IPS-18a (cell line): ENCODE measurements around the gene RMND5A.
"Not testable (repeated sequence)": the region's sequence is repeated elsewhere in the genome, so short reads cannot be mapped to it uniquely, and the experiment has no call there.

ENCODE experiments used
- H3K27ac ChIP-seq: one replicate; pipeline ENCODE4 v1.5.1; 2013; ENCODE audit warnings: low read length
- H3K27me3 ChIP-seq: one replicate; pipeline ENCODE4 v1.6.1; 2013; ENCODE audit warnings: mild to moderate bottlenecking, low read length; ENCODE audit not compliant: control insufficient read depth, insufficient read depth
- H3K36me3 ChIP-seq: one replicate; pipeline ENCODE4 v1.6.1; 2013; ENCODE audit warnings: low read depth, low read length; ENCODE audit not compliant: control insufficient read depth
- H3K4me1 ChIP-seq: one replicate; pipeline ENCODE4 v1.6.1; 2013; ENCODE audit warnings: low read depth, low read length; ENCODE audit not compliant: control insufficient read depth
- H3K4me3 ChIP-seq: one replicate; pipeline ENCODE4 v1.5.1; 2013; ENCODE audit warnings: low read length
- H3K9ac ChIP-seq: one replicate; pipeline ENCODE4 v1.6.1; 2013; ENCODE audit warnings: mild to moderate bottlenecking, low read length, moderate library complexity
- H3K9me3 ChIP-seq: one replicate; pipeline ENCODE4 v1.6.1; 2013; ENCODE audit warnings: low read depth, low read length; ENCODE audit not compliant: control insufficient read depth

Gene RMND5A

GRCh38 chr2:86686905-86687304 lies 33.2 kb upstream of the RMND5A start:
- Histone ChIP-seq H3K36me3 (no peaks in the 10 kb centered on the region), H3K4me3 (no peak overlapping the region), H3K9me3 (no peaks in the 10 kb centered on the region), H3K4me1 (no peaks in the 10 kb centered on the region), H3K27ac (no peak overlapping the region), H3K27me3 (no peaks in the 10 kb centered on the region), H3K9ac (no peak overlapping the region)

DNA sequence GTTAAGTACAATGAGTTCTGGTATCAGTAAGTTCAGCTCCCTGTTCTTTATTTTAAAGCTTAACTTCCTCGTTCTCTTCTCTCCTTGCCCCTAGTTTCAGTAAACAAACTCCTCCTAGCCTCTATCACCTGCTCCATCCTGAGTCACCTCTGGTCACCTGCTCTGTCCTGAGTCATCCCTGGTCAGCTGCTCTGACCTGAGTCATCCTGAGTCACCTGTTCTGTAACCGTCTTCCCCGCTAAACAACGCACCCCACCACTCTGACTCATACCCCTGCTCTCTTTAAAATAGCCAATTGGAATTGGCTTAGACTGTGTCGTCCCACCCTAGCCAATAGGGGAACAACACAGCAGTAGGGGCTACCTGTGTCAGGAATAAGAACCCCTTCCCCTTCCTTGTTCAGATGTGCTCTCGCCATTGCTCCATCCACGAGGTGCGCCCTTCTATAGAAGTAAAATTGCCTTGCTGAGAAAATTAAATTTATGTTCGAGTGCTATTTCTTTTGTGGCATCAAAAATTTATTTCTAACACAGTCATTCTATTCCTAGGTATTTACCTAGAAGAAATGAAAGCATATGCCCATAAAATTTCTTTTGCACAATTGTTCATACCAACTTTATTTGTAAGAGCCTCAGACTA lies 24.9 kb upstream of the RMND5A start:
- no peak overlapping the region for H3K4me3 ChIP-seq
- H3K27ac ChIP-seq, result no peak overlapping the region
- H3K9me3 ChIP-seq, result peaks cover 12% of the 10 kb centered on the region
- H3K4me1 ChIP-seq, result no peaks in the 10 kb centered on the region
- no peak overlapping the region for H3K9ac ChIP-seq
- H3K36me3 ChIP-seq, result no peaks in the 10 kb centered on the region
- no peaks in the 10 kb centered on the region for H3K27me3 ChIP-seq

- no peaks in the 10 kb centered on the region for H3K36me3 ChIP-seq
- no peak overlapping the region for H3K9ac ChIP-seq
- H3K4me1 ChIP-seq, result no peaks in the 10 kb centered on the region
- no peaks in the 10 kb centered on the region for H3K27me3 ChIP-seq
- peaks cover 12% of the 10 kb centered on the region for H3K9me3 ChIP-seq
- H3K4me3 ChIP-seq, result no peak overlapping the region
- no peak overlapping the region for H3K27ac ChIP-seq
Measured at GRCh38 chr2:86697551-86698104, 22.5 kb upstream of the RMND5A start.

- H3K9me3 ChIP-seq, result peaks cover 5% of the 10 kb centered on the region
- H3K27ac ChIP-seq, result no peak overlapping the region
- H3K4me3 ChIP-seq, result no peak overlapping the region
- H3K9ac ChIP-seq, result no peak overlapping the region
- no peaks in the 10 kb centered on the region for H3K4me1 ChIP-seq
- no peaks in the 10 kb centered on the region for H3K27me3 ChIP-seq
- no peaks in the 10 kb centered on the region for H3K36me3 ChIP-seq
Measured at GRCh38 chr2:86700690-86701089, 19.4 kb upstream of the RMND5A start.

- Histone ChIP-seq H3K27me3 (no peaks in the 10 kb centered on the region), H3K4me1 (no peaks in the 10 kb centered on the region), H3K9me3 (no peaks in the 10 kb centered on the region), H3K9ac (no peak overlapping the region), H3K27ac (no peak overlapping the region), H3K4me3 (no peak overlapping the region), H3K36me3 (no peaks in the 10 kb centered on the region)
Measured at GRCh38 chr2:86703704-86704361, 16.3 kb upstream of the RMND5A start.

- H3K27ac ChIP-seq, result no peak overlapping the region
- no peak overlapping the region for H3K4me3 ChIP-seq
Measured at GRCh38 chr2:86704459-86704971, 15.6 kb upstream of the RMND5A start.

DNA sequence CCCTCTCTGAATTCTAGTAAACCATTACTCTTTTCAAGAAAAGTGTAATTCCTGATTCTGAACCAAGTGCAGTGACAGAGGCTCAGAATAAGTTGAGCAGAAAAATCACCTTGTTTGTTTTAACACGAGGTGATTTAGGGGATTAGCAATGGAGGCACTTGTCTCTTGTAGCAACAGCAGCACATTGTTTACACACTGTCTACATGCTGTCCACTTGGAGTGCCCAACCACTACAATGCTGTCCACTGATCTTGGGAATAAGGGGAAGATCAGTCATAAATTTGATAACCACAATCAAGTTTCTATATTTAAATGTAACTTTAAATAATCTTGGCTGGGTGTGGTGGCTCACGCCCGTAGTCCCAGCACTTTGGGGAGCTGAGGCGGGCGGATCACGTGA lies 13.9 kb upstream of the RMND5A start:
- Histone ChIP-seq H3K27me3 (no peaks in the 10 kb centered on the region), H3K9ac (no peak overlapping the region), H3K27ac (no peak overlapping the region), H3K4me1 (no peaks in the 10 kb centered on the region), H3K4me3 (no peak overlapping the region), H3K9me3 (no peaks in the 10 kb centered on the region), H3K36me3 (no peaks in the 10 kb centered on the region)

More at GRCh38 chr2:86704459-86704971, 15.6 kb upstream of the RMND5A start:
- H3K9me3 ChIP-seq, result no peaks in the 10 kb centered on the region
- H3K9ac ChIP-seq, result no peak overlapping the region
- no peaks in the 10 kb centered on the region for H3K27me3 ChIP-seq
- no peaks in the 10 kb centered on the region for H3K36me3 ChIP-seq
- H3K4me1 ChIP-seq, result no peaks in the 10 kb centered on the region

GRCh38 chr2:86706935-86707334 lies 13.2 kb upstream of the RMND5A start:
- H3K36me3 ChIP-seq, result no peaks in the 10 kb centered on the region
- H3K27ac ChIP-seq, result no peak overlapping the region
- H3K9ac ChIP-seq, result no peak overlapping the region
- no peak overlapping the region for H3K4me3 ChIP-seq
- H3K27me3 ChIP-seq, result no peaks in the 10 kb centered on the region
- no peaks in the 10 kb centered on the region for H3K4me1 ChIP-seq
- H3K9me3 ChIP-seq, result no peaks in the 10 kb centered on the region

DNA sequence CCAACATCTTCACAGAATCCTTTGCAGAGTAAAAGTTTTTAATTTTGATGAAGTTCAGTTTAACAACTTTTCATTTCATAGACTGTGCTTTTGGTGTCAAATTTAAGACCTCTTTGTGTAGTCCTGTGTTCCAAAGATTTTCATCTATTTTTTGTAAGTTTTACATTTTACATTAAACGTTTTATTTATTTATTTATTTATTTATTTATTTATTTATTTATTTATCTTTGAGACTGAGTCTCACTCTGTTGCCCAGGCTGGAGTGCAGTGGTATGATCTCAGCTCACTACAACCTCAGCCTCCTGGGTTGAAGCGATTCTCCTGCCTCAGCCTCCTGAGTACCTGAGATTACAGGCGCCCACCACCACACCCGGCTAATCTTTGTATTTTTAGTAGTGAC lies 12.0 kb upstream of the RMND5A start:
- H3K9me3 ChIP-seq, H3K36me3 ChIP-seq, H3K27me3 ChIP-seq, H3K4me1 ChIP-seq, H3K9ac ChIP-seq, H3K27ac ChIP-seq, H3K4me3 ChIP-seq: not testable (repeated sequence)

- H3K27ac ChIP-seq, H3K9ac ChIP-seq, H3K4me1 ChIP-seq, H3K4me3 ChIP-seq, H3K27me3 ChIP-seq, H3K9me3 ChIP-seq, H3K36me3 ChIP-seq: not testable (repeated sequence)
Measured at GRCh38 chr2:86714579-86715173, 5.4 kb upstream of the RMND5A start.

DNA sequence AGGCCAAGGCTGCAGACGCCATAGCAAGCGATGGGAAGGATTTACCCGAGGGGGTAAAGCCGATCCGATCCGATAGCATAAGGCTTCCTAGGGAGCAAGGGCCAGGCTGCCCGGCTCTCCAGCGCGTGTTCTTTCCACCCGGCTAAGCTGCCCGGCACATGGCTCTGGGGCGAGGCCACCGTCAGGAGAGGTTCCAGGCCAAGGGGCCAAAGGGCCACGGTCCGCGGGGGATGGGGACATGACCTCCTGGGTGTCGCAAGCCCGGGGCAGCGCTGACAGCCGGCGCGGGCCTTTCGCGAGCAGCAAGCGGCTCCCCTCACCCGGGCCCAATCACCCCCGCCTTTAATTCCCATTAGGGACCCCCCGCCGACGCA lies 841 bp upstream of the RMND5A start:
- H3K4me3 ChIP-seq, result peak overlapping the region; percentile 66
- H3K27ac ChIP-seq, result not testable (repeated sequence)

More for the DNA sequence above, 841 bp upstream of the RMND5A start:
- H3K9me3 ChIP-seq, H3K27me3 ChIP-seq, H3K9ac ChIP-seq, H3K36me3 ChIP-seq, H3K4me1 ChIP-seq: not testable (repeated sequence)
